GM23338 (cell line): Measurements from ENCODE around the gene ZNF621. TPM values are rescaled to one million over a fixed set of nuclear protein-coding genes. Genes with fewer than 3 reads are reported as not detected.

Experiments used
- ATAC-seq: fragments of 200-7000 bp; cut with Tn5 transposase; 3 replicates; pipeline ENCODE4 v1.9.1; 2020
- DNase-seq: peaks from one replicate; pipeline ENCODE4 v3.0.0-alpha.2; 2015; ENCODE audit warnings: low spot score
- H2AFZ ChIP-seq: fragments of 200-600 bp; sonication (generic); 2 replicates; pipeline ENCODE4 v1.8.0; 2016; ENCODE audit warnings: antibody characterized with exemption, mild to moderate bottlenecking, moderate library complexity
- H3F3A ChIP-seq: fragments of 200-600 bp; sonication (generic); replicated peaks from 2 replicates; pipeline ENCODE4 v1.8.0; 2017; ENCODE audit warnings: antibody characterized with exemption, mixed run types, low read depth
- H3K27ac ChIP-seq: fragments of 200-600 bp; sonication (generic); 2 replicates; pipeline ENCODE4 v1.6.1; 2016; ENCODE audit warnings: low read depth
- H3K27me3 ChIP-seq: fragments of 200-600 bp; sonication (generic); 2 replicates; pipeline ENCODE4 v1.8.0; 2016; ENCODE audit warnings: mild to moderate bottlenecking, mixed run types, moderate library complexity; ENCODE audit not compliant: insufficient read depth
- H3K36me3 ChIP-seq: fragments of 200-600 bp; sonication (generic); 2 replicates; pipeline ENCODE4 v1.8.0; 2016; ENCODE audit warnings: mild to moderate bottlenecking; ENCODE audit not compliant: insufficient read depth
- H3K4me1 ChIP-seq: fragments of 200-600 bp; sonication (generic); 2 replicates; pipeline ENCODE4 v1.8.0; 2016; ENCODE audit warnings: mild to moderate bottlenecking, moderate library complexity; ENCODE audit not compliant: insufficient read depth
- H3K4me2 ChIP-seq: fragments of 200-600 bp; sonication (generic); 2 replicates; pipeline ENCODE4 v1.7.1; 2017; ENCODE audit warnings: mixed run types
- H3K4me3 ChIP-seq: fragments of 200-600 bp; sonication (generic); 2 replicates; pipeline ENCODE4 v1.6.1; 2016; ENCODE audit warnings: mixed run types
- H3K79me2 ChIP-seq: fragments of 200-600 bp; sonication (generic); replicated peaks from 2 replicates; pipeline ENCODE4 v1.8.0; 2017; ENCODE audit warnings: mild to moderate bottlenecking; ENCODE audit not compliant: insufficient read depth
- H3K9me2 ChIP-seq: fragments of 200-600 bp; sonication (generic); 2 replicates; pipeline ENCODE4 v1.8.0; 2017; ENCODE audit not compliant: insufficient read depth
- H4K20me1 ChIP-seq: fragments of 200-600 bp; sonication (generic); replicated peaks from 2 replicates; pipeline ENCODE4 v1.8.0; 2017; ENCODE audit warnings: mild to moderate bottlenecking; ENCODE audit not compliant: insufficient read depth
- H3K27ac Mint-ChIP-seq: 2 replicates; pipeline ENCODE4 v1.8.0; 2020; ENCODE audit warnings: inconsistent platforms, mild to moderate bottlenecking, moderate library complexity, mixed read lengths
- H3K27me3 Mint-ChIP-seq: 3 replicates; pipeline ENCODE4 v1.8.0; 2022; ENCODE audit warnings: low read depth, mild to moderate bottlenecking, moderate library complexity, mixed read lengths, inconsistent platforms; ENCODE audit not compliant: insufficient read depth, poor library complexity
- H3K36me3 Mint-ChIP-seq: 3 replicates; pipeline ENCODE4 v1.8.0; 2021; ENCODE audit warnings: low read depth, mild to moderate bottlenecking, inconsistent platforms, moderate library complexity, mixed read lengths
- H3K4me1 Mint-ChIP-seq: 3 replicates; pipeline ENCODE4 v1.8.0; 2020; ENCODE audit warnings: mild to moderate bottlenecking, inconsistent platforms, mixed read lengths
- H3K4me3 Mint-ChIP-seq: 3 replicates; pipeline ENCODE4 v1.8.0; 2021; ENCODE audit warnings: moderate library complexity, mild to moderate bottlenecking, inconsistent platforms, mixed read lengths
- H3K9me3 Mint-ChIP-seq: 3 replicates; pipeline ENCODE4 v1.8.0; 2020; ENCODE audit warnings: moderate library complexity, mild to moderate bottlenecking, inconsistent platforms, mixed read lengths
- CTCF ChIP-seq, 2 experiments: fragments of 200-600 bp in 1 of 2; sonication (generic) in 1 of 2; conservative IDR thresholded peaks; 2 replicates each; pipeline versions ENCODE4 v1.5.1 to v1.6.1; 2016 to 2017; ENCODE audit warnings: antibody characterized with exemption in 2 of 2, low read depth in 2 of 2, mild to moderate bottlenecking in 2 of 2, moderate library complexity in 1 of 2
- ETS1 ChIP-seq: IDR thresholded peaks from 2 replicates; pipeline ENCODE4 v1.6.1; 2016; ENCODE audit warnings: antibody characterized with exemption
- JUNB ChIP-seq: IDR thresholded peaks from one replicate; pipeline ENCODE4 v1.6.1; 2016; ENCODE audit warnings: antibody characterized with exemption; ENCODE audit not compliant: unreplicated experiment
- NANOG ChIP-seq: IDR thresholded peaks from 2 replicates; pipeline ENCODE4 v1.6.1; 2016; ENCODE audit warnings: antibody characterized with exemption, borderline replicate concordance
- ZNF331 ChIP-seq: fragments of 250-450 bp; sonication (Bioruptor Pico); IDR thresholded peaks from 2 replicates; pipeline ENCODE4 v1.5.0; 2020; ENCODE audit warnings: low read depth, mild to moderate bottlenecking, moderate library complexity
- ZNF462 ChIP-seq: fragments of 250-450 bp; sonication (Bioruptor Pico); IDR thresholded peaks from 2 replicates; pipeline ENCODE4 v1.5.0; 2020; ENCODE audit warnings: mild to moderate bottlenecking, moderate library complexity
- polyA plus RNA-seq: library from polyadenylated mRNA; unstranded; fragments of >200 nt; fragmentation: Nextera tagmentation; extraction: Ambion mirVana; gene quantifications from 2 replicates; pipeline ENCODE4 v1.2.1, GENCODE V29; 2016
- total RNA-seq: library from RNA; depleted of rRNA; stranded (reverse); fragments of >200 nt; shearing (Covaris generic); gene quantifications from 2 replicates; pipeline ENCODE4 v1.2.3, GENCODE V29; 2014
- TF ChIP-seq, protein P1 (sequence below): IDR thresholded peaks from one replicate; pipeline ENCODE4 v1.6.1; 2018; ENCODE audit warnings: antibody characterized with exemption; ENCODE audit not compliant: unreplicated experiment

Gene ZNF621
- total and polyA plus RNA-seq, 2 experiments from 2014 or later, result 6.3 to 12.1 TPM

DNA sequence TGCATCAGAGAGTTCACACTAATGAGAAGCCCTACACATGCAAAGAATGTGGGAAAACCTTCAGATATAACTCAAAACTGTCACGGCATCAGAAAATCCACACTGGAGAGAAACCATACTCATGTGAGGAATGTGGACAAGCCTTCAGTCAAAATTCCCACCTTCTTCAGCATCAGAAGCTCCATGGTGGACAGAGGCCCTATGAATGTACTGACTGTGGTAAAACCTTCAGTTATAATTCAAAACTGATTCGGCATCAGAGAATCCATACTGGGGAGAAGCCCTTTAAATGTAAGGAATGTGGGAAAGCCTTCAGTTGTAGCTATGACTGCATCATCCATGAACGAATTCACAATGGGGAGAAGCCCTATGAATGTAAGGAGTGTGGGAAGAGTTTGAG lies 37.6 kb upstream of the ZNF621 start:
- Histone ChIP-seq H3K4me1 (no peaks in the 10 kb centered on the region), H2AFZ (no peak overlapping the region), H3K4me2 (no peak overlapping the region), H3K9me2 (no peaks in the 10 kb centered on the region), H3F3A (no peaks in the 10 kb centered on the region), H3K36me3 (peaks cover 21% of the 10 kb centered on the region), H3K27ac (no peak overlapping the region), H4K20me1 (no peaks in the 10 kb centered on the region), H3K27me3 (no peaks in the 10 kb centered on the region), H3K79me2 (no peaks in the 10 kb centered on the region), H3K4me3 (no peak overlapping the region)
- Mint-ChIP-seq H3K4me1 (no peaks in the 10 kb centered on the region), H3K4me3 (no peak overlapping the region), H3K9me3 (peaks cover 32% of the 10 kb centered on the region), H3K36me3 (peaks cover 72% of the 10 kb centered on the region), H3K27me3 (no peaks in the 10 kb centered on the region), H3K27ac (no peak overlapping the region)
- DNase-seq (no peak), ATAC-seq (no peak)
- no peak for TF ChIP-seq ZNF462
- TF ChIP-seq JUNB, result no peak

DNA sequence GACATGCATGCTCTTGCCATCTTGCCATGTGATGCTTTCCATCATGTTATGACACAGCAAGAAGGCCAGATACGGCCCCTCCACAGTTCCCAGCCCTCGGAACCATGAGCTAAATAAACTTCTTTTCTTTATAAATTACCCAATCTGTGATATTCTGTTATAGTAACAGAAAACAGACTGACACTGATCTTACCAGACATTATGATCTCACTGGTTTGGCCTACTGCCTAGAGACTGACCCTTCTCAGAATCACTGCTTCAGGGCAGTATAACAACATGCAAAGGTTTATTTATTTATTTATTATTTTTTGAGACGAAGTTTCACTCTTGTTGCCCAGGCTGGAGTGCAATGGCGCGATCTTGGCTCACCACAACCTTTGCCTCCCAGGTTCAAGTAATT lies 33.8 kb upstream of the ZNF621 start:
- no peak overlapping the region for H3K27ac Mint-ChIP-seq
- no peak overlapping the region for H3K4me2 ChIP-seq
- no peaks in the 10 kb centered on the region for H3K27me3 ChIP-seq
- peaks cover 40% of the 10 kb centered on the region for H3K36me3 Mint-ChIP-seq
- peaks cover 14% of the 10 kb centered on the region; the same call in 2 of the 3 replicates for H3K4me1 Mint-ChIP-seq
- peaks cover 4% of the 10 kb centered on the region for H3K27me3 Mint-ChIP-seq
- H3K36me3 ChIP-seq, result peaks cover 21% of the 10 kb centered on the region
- H3K9me2 ChIP-seq, result no peaks in the 10 kb centered on the region
- H3K4me1 ChIP-seq, result no peaks in the 10 kb centered on the region
- no peak for DNase-seq
- H3K79me2 ChIP-seq, result no peaks in the 10 kb centered on the region
- H4K20me1 ChIP-seq, result no peaks in the 10 kb centered on the region
- H3K9me3 Mint-ChIP-seq, result peaks cover 28% of the 10 kb centered on the region
- no peak overlapping the region for H2AFZ ChIP-seq
- no peak for ATAC-seq
- no peak overlapping the region for H3K4me3 Mint-ChIP-seq
- no peaks in the 10 kb centered on the region for H3F3A ChIP-seq
- no peak overlapping the region for H3K27ac ChIP-seq
- no peak overlapping the region for H3K4me3 ChIP-seq
- no peak for TF ChIP-seq ZNF331
- TF ChIP-seq, protein P1, sequence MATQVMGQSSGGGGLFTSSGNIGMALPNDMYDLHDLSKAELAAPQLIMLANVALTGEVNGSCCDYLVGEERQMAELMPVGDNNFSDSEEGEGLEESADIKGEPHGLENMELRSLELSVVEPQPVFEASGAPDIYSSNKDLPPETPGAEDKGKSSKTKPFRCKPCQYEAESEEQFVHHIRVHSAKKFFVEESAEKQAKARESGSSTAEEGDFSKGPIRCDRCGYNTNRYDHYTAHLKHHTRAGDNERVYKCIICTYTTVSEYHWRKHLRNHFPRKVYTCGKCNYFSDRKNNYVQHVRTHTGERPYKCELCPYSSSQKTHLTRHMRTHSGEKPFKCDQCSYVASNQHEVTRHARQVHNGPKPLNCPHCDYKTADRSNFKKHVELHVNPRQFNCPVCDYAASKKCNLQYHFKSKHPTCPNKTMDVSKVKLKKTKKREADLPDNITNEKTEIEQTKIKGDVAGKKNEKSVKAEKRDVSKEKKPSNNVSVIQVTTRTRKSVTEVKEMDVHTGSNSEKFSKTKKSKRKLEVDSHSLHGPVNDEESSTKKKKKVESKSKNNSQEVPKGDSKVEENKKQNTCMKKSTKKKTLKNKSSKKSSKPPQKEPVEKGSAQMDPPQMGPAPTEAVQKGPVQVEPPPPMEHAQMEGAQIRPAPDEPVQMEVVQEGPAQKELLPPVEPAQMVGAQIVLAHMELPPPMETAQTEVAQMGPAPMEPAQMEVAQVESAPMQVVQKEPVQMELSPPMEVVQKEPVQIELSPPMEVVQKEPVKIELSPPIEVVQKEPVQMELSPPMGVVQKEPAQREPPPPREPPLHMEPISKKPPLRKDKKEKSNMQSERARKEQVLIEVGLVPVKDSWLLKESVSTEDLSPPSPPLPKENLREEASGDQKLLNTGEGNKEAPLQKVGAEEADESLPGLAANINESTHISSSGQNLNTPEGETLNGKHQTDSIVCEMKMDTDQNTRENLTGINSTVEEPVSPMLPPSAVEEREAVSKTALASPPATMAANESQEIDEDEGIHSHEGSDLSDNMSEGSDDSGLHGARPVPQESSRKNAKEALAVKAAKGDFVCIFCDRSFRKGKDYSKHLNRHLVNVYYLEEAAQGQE, result no peak
- no peak for TF ChIP-seq ETS1
- TF ChIP-seq NANOG, result no peak
- no peak for TF ChIP-seq CTCF (conservative IDR thresholded peaks at IDR 0.05; ENCODE audit: low read depth in 2 of 2)
